HG02840 (cell line): ENCODE results near the gene POU6F2.
"Not testable (repeated sequence)": the region's sequence is repeated elsewhere in the genome, so short reads cannot be mapped to it uniquely, and the experiment has no call there.

ENCODE experiments used
- ATAC-seq: cut with Tn5 transposase; IDR thresholded peaks from one replicate; pipeline ENCODE4 v1.9.1; 2021; ENCODE audit warnings: mild to moderate bottlenecking, moderate library complexity, moderate number of reproducible peaks; ENCODE audit not compliant: unreplicated experiment, low FRiP score

The POU6F2 gene, protein sequence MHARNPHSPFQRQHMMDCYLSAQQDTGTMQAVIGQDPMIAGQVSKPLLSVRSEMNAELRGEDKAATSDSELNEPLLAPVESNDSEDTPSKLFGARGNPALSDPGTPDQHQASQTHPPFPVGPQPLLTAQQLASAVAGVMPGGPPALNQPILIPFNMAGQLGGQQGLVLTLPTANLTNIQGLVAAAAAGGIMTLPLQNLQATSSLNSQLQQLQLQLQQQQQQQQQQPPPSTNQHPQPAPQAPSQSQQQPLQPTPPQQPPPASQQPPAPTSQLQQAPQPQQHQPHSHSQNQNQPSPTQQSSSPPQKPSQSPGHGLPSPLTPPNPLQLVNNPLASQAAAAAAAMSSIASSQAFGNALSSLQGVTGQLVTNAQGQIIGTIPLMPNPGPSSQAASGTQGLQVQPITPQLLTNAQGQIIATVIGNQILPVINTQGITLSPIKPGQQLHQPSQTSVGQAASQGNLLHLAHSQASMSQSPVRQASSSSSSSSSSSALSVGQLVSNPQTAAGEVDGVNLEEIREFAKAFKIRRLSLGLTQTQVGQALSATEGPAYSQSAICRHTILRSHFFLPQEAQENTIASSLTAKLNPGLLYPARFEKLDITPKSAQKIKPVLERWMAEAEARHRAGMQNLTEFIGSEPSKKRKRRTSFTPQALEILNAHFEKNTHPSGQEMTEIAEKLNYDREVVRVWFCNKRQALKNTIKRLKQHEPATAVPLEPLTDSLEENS

DNA sequence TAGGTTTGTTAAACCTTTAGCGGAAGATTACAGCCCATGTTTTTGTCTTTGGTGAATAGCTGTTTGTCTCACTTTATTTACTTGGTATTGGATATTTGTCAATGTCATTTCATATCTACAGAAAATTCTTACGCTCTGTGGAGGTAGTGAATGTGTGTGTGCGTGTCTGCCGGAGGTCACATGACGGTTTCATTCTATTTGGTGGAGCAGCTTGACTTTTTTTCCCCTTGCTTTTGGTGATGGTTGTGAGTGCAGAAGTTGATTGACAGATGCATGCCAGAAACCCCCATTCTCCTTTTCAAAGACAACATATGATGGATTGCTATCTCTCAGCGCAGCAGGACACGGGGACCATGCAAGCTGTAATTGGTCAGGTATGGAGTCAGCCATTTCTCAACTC lies at the start of gene POU6F2:
Gene POU6F2 (plus strand): TSS at position 225 of the 400 bp plus-strand sequence. CDS start 45 bp downstream, at position 270.
- no peak for ATAC-seq

DNA sequence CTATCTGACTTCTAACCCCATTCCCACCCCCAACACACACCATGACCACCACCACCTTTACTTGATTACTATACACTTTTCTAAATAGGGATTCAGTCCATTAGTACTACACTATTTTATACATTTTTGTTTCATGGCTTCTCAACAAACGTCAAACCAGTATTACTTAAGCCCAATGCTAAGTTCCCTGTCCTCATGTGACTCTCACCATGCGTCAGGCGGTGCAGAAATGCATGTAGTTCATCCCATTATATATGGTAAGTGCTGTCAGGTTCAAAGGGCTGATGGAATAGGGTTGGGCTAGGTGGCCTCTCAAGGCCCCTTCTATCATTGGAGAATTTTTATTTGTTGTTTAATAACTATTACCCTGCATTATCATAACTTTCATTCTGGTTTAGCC lies 49.2 kb upstream of the POU6F2 start:
- ATAC-seq: no peak

DNA sequence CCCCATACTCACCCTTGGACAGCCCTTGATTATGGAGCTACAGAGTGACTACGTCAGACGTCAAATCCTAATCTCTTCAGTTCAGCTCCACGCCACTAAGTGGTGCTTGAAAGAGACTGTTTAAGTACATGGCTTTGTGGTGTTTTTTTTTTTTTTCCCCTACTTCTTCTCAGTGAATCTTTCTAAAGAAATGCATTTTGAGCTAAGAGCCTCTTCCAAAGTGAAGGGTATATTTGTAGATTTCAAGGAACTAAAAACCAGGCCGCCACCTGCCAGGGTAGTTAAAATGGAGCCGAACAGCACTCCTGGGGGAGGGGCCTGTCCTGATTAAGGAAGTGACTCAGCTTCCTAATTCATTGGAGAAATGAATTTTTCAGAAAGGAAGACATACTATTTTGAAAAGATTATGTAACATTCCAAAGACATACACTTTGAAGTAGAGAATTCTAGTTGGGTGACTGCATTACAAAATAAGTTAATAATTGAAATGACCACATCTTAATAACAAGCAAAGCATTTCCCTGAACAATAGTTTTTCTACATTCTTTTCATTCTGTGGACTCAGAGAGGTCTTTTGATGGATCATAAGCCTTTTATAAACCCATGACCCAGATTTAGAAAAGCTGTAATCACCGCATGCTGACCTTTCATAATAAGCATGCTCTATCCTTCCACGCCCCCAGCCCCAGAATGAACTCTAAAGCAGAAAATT lies 48.1 kb upstream of the POU6F2 start:
- ATAC-seq: no peak

DNA sequence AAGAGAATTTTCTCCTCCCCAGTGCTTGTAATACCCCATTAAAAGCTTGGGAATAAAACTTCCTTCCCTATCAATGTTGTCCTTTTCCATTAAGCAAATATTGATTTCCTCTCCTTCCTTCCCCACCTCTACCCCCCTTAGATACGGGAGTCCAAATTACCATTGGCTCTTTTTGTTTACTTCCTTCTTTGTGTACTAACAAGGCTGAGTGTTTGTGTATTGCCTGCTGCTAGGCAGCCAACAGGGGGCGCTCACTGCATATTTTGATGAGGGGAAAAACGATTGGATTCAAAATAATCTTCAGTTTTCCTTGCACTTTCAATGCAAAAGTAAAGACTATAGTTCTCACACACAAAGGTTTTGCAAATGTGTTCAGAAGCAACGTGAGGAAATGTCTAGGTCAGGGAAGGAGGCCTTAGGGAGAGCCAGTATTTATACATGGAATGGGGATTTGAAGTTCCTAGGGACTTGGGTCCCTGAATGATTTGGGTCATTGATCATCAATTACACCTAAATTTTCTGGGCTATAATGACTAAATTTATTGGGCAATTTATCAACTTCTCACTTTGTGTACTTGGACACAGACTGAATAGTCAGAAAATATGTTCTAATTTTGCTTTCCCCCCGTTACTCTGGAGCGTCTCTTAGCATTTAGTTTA lies 45.1 kb upstream of the POU6F2 start:
- ATAC-seq: no peak

DNA sequence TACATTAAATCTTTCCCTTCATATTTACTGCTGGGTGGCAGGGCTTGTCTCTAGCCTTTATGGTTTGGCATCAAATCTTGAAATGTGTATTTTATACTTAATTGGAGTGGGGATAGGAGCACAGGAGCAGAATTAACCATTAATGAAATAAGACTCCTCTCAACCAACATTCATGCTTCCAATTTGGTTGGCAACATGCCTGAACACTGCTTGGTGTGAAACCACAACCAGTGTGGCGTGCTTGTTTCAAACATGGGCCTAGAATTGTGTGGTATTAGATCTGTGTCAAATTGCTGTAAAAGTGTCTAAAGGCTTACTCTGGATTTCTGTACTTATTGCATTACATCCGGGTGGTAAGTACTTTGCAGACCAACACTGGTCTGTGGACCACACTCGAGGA lies 43.7 kb upstream of the POU6F2 start:
- ATAC-seq: no peak

DNA sequence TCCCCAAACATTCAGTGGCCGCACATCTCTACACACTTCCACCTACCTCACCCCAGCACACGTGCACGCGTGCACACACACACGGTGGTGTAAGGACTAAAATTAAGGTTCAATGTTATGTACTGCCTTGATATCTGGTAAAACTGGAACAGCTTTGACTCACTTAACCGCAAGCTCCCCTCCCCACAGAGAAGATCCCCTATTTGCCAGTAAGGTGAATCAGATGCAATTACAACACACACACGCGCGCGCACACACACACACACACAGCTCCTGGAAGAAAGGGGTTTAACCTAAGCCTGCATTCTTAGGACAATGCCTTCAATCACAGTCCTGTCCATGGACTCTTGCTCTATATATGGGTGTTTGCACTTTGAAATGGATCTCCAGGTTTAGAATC lies 43.2 kb upstream of the POU6F2 start:
- ATAC-seq: no peak

DNA sequence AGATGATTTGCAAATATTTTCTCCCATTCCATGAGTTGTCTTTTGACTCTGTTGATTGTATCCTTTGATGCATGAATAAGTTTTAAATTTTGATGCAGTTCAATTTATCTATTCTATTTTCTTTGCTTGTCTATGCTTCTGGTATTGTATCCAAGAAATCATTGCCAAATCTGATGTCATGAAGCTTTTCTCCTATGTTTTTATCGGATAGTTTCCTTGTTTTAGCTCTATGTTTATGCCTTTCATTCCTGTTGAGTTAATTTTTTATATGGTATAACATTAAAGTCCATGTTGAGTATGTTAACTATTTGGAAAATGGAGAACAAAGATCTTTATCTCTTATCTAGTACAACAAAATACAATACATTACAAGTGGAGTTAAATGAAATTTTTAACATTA lies 41.1 kb upstream of the POU6F2 start:
- ATAC-seq: no peak

DNA sequence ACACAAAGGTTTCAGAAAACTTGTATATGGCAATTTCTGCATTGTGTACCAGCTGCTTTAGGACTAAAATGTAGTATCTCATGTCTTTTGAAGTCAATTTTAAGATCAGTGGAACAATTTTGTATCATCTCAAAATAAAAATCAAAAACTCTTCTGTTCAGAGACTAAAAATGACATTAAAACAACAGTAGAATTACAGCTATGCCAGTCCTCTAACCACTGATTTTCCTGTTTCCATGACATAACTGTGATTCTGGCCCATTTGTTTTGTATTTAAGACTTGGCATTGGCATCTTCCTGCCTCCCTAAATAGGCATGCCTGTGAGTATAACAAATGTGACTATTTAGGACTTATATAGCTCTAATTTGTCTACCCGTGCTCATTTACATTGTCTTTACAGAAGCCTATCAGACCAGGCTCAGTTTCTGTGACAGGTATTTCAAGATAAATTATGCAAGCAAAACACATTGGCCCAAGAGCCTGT lies 39.7 kb upstream of the POU6F2 start:
- ATAC-seq: no peak

DNA sequence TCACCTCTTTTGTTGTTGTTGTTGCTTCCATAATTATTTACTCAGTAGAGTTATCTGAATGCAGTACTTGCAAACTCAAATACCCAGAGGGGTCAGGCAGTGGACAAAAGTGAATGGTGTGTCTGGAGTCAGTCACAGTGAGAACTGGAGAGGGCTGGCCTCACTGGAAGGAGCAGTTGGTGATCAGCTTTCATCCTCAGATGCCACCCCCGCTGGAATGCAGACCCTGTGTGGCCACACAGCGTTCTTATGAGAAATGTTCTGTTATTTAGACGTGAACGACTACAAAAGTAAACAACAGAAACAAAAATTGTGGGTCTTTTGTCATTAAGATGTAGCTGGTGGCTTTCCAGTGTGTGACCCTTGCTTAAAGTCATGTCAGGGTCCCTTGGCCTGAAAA lies 39.1 kb upstream of the POU6F2 start:
- ATAC-seq: no peak

DNA sequence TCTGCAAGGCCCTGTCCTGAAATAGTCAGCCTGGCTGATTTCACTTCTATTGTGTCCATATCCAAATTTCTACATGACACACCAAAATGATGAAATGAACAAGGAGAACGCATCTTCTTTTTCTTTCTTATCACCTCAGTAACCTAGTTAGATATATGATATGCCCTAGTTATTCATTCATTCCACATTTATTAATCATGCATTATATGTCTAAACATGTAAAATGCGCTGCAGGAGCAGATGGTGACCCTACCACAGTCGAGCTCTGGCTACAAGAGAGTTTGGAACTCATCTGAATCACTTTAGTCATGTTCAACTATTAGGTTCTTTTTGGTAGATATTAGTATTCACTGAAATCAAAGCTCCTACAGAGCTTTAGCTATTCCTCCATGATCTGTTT lies 36.9 kb upstream of the POU6F2 start:
- no peak for ATAC-seq

DNA sequence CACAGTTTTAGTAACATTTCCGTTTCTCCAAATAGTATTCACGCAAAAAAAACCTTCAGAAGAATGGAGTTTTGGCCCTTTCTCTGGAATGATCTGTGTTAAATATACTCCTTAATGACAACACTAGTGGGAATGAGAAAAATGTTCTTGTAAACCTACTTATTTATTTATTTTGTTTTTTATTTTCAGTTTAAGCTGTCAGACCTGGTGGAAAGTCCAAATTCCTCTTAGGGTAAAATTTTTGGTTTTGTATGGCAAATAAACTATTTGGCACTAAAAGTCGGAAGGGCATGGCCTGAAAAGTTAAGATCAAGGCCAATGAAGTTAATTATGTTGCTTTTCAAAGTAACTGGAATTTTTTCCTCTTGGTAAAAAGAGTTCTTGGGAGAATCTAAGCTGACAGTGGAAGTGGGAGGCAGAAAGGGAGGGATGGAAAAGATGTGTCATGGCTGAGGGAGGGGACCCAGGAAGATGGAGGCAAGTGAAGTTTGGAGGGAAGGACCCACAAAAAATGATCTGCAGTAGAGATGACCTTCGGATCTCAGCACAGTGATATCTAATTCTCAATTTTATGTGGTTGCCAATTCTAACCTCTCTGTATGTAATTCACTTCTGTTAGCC lies 35.2 kb upstream of the POU6F2 start:
- no peak for ATAC-seq

DNA sequence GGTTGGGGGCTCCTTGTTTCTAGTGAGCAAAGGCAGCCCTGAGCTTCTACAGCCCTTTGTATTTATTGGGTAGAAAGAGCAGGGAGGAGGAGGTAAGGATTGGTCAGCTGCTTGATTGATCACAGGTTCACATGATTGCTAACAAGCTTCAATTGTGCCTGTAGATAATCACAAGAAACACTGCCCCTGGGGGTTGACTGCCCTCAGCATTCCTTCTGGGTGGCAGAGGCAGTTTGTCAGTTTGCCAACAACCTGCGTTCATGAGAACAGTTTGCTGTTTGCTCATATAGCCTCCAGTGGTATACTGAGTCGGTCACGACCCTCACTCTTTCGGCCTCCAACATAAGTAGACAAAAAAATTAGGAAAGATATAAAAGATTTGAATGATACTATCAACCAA lies 30.2 kb upstream of the POU6F2 start:
- not testable (repeated sequence) for ATAC-seq

DNA sequence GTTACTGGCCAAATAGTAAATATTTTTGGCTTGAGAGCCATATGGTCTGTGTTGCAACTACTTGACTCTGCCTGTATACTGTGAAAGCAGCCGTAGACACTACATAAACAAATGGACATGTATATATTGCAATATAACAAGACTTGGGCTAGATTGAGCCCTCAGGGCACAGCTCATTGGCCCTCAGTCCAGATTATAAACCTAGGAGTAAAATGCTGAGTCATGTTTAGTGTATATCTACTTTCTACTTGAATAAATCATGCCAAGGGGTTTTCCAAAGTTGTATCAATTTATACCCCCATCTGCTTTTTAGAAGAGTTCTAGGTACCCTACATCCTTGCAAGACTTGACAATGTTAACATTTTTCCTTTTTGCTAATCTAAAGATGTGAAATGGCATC lies 27.4 kb upstream of the POU6F2 start:
- no peak for ATAC-seq

DNA sequence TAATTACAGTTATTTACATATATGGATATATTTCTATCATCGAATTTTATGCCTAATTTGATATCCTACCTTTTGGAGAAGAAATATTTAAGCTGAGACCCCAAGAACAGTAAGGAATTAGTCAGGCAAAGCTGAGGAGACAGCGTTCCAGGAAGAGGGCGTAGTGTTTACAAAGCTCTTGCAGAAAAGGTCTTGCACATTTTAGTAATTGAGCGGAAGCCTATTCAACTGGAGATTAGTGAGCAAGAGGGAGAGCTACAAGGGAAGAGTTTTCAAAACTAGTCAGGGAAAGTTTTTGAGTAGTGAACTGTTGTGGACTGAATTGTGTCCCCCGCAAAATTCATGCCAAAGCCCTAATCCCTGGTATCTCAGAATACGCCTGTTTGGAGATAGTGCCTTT lies 26.5 kb upstream of the POU6F2 start:
- no peak for ATAC-seq

DNA sequence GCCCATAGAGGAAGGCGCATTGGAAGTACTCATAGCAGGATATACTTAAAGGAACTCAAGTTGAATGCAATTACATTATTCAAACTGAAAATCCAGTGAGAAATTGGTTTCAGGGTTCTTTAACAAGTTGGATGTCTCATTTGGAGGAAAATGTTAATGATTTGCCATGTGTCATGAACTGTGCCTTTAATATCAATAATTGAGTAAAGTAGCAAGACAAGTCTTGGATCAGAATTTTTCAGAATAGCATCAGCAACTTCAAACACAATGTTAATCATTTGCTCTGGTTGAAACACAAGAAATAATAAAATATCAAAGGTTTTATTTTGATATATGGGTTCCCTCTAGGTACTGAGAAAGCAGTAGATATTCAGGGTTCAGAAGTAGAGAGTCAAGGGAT lies 24.5 kb upstream of the POU6F2 start:
- ATAC-seq: no peak

DNA sequence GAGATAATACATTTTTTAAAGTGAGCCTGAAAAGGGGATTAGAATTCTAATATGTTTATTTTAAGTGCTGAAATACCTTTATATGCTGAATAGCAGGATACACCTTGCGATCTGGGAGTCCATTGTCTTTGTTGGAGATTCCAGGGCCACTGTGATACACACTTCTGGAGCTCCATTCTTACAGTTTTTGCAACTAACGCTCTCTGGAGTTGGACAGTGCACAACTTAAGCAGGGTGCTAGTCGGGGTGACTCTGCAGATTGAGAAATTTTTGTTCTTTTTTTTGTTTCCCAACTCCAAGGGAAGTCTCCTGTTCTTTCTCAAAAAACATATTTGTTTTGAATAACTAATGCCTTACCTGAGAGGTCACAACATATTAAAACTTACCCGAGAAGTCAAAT lies 23.7 kb upstream of the POU6F2 start:
- no peak for ATAC-seq

DNA sequence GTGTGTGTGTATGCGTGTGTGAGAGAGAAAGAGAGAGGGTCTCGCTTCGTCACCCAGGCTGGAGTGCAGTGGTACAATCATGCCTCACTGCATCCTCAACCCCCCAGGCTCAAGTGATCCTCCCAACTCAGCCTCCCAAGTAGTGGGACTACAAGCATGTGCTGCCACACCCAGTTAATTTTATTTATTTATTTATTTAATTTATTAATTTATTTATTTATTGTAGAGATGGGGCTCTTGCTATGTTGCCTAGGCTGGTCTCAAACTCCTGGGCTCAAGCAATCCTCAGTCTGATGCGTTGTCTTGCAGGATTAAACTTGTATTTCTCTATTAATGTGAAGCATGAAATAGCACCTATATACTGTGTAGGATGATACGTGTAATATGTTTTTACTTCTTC lies 21.8 kb upstream of the POU6F2 start:
- no peak for ATAC-seq

DNA sequence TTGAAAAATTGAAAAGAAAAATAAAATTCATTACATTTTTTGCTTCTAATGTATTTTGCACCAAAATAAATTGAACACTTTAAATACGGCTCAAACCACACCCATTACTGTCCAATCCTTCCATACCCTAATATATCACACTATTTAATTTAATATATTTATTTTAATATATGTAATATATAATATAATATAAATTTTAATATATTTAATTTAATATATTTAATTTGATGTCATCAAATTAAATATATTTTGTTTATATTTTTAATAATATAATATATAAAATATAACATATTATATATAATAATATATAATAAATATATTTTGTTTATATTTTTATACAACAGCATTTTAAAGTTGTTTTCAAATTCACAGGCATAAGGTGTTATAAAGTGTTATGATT lies 15.7 kb upstream of the POU6F2 start:
- no peak for ATAC-seq

DNA sequence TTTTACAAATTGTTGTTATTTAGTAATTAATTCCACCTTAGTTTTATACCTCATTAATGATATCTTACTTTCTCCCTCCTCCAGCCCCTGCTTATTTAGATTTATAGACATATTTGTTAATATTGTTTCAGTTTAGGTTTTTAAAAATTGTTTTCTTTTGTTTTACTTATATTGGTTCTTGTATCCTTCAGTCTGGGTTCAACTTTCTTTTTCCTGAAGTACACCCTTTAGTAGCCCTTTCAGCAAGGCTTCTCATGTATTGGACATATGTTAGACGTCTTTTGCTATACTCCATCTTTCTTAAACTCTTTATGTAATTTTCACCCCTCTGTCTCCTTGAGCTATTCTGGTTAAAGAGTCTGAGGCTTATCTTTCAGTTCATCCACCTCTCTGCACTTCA lies 12.8 kb upstream of the POU6F2 start:
- no peak for ATAC-seq

DNA sequence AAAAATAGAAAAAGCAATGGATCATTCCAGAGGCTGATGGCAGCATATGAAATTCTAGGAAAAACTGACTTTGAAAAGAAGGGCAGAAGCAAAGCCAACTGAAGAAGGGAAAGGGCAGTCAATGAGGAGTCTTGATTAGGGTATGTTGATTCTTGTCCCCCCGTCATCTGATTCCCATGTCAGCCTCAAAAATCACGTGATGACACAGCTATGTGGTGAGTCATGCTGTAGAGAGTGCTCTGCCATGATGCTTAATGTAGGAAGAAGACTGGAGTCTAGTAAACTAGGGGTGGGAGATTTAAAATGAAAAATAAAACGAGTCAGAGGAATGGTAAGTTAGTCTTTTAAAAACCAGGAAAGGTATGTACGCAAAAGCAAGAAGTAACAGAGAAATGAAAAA lies 3.9 kb upstream of the POU6F2 start:
- ATAC-seq: no peak
